ENCODE results near the gene SYNGR2. TPM values are rescaled to one million over a fixed set of nuclear protein-coding genes. Genes with fewer than 3 reads are reported as not detected.

SYNGR2 gene
- total and polyA plus RNA-seq, 2 of the 8 experiments (the other 6 are each of a cell fraction or from before 2014, with no cell fraction given): 50.0 to 139 TPM

DNA sequence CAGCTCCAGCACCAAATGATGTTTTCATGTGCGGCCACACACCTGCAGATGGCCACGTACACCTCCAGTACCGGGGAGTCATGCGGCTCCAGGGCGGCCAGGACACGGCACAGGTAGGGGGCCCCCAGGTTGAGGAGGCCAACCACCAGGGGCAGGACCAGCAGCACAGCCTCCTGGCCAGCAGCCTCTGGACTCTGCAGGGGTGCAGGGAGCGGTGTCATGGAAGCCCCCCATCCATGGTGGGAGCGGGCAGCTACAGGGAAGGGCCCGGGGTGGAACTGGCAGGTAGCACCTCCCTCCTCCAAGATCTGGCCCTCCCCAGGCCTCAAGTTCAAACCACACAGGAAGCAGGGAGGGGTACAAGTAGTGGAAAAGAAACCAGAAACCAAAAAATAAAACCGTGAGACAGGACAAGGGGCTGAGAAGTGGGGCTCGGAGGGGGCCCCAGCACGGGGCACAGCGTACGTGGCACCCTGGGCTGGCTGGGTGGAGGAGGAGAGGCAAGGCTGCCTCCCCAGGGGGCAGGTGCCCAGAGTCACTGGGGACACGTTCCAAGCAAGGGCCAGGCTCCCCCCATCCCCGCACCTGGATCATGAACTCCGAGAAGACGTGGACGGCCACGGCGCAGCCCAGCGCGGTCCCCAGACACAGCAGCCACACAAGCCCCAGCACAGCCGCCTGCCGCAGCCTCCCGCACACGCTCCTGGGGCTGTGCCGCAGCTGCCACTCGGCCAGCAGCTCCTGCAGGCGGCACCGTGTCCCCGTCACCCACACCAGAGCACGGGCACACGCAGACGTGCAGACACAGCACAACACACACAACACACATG lies 47.2 kb upstream of the SYNGR2 start (continued):
- TF ChIP-seq ZNF274 (IDR thresholded peaks at IDR 0.05; ENCODE audit: borderline replicate concordance, extremely low read depth, low read length) (no peak), HDAC6 (IDR thresholded peaks at IDR 0.05; ENCODE audit: low read depth, low read length) (no peak), NANOG (IDR thresholded peaks at IDR 0.05; ENCODE audit: insufficient read depth, low read depth, low read length, poor library complexity, severe bottlenecking) (no peak), SP1 (IDR thresholded peaks at IDR 0.05; ENCODE audit: low read depth, low read length) (no peak), TCF12 (IDR thresholded peaks at IDR 0.05; ENCODE audit: low read depth, low read length) (no peak), ASH2L (IDR thresholded peaks at IDR 0.05; ENCODE audit: low read length) (no peak), YY1 (IDR thresholded peaks at IDR 0.05; ENCODE audit: low read depth, low read length) (no peak)

Measured in H1 (cell line).